Subcutaneous adipose tissue (tissue), 4 donors: ENCODE results near the gene THSD7B. TPM values are rescaled to one million over a fixed set of nuclear protein-coding genes. Genes with fewer than 3 reads are reported as not detected.

Source experiments
- CTCF ChIP-seq: fragments of 450-650 bp; IDR thresholded peaks from one replicate; pipeline ENCODE4 v1.5.1; 2016; ENCODE audit warnings: low read depth, mild to moderate bottlenecking, control low read depth, antibody characterized with exemption, moderate library complexity
- total RNA-seq, 4 donors: library from RNA; depleted of rRNA; stranded (reverse); fragments of >200 nt; gene quantifications; one replicate each; pipeline ENCODE4 v1.1.0, GENCODE V29; 2016

THSD7B gene
- total RNA-seq, 4 donors from 2014 or later: 2.0 to 5.1 (median 2.8) TPM

GRCh38 chr2:137693534-137693933 is 928.2 kb downstream of the THSD7B start:
- TF ChIP-seq CTCF: no peak

GRCh38 chr2:137696916-137697315 is 931.6 kb downstream of the THSD7B start:
- TF ChIP-seq CTCF: no peak

- TF ChIP-seq CTCF: no peak
Observed at GRCh38 chr2:137700681-137701080, 935.3 kb downstream of the THSD7B start.

GRCh38 chr2:137705296-137705695 is 940.0 kb downstream of the THSD7B start:
- no peak for TF ChIP-seq CTCF

GRCh38 chr2:137706786-137707613 is 941.7 kb downstream of the THSD7B start:
- no peak for TF ChIP-seq CTCF

- TF ChIP-seq CTCF: no peak
Observed at GRCh38 chr2:137708311-137708710, 943.0 kb downstream of the THSD7B start.

GRCh38 chr2:137715731-137716191 is 950.4 kb downstream of the THSD7B start:
- TF ChIP-seq CTCF: no peak
